Left ventricle myocardium inferior (tissue), 1 donor: ENCODE data around the gene ODAD4. TPM values are rescaled to one million over a fixed set of nuclear protein-coding genes. Genes with fewer than 3 reads are reported as not detected.

Experiments used
- DNase-seq: peaks from one replicate; pipeline ENCODE4 v3.0.0-alpha.2; 2020
- H3K27ac ChIP-seq: fragments of 200-600 bp; replicated peaks from 2 replicates; pipeline ENCODE4 v1.8.0; 2021
- H3K27me3 ChIP-seq: fragments of 200-600 bp; 2 replicates; pipeline ENCODE4 v1.8.0; 2021; ENCODE audit warnings: low read depth
- H3K36me3 ChIP-seq: fragments of 200-600 bp; 2 replicates; pipeline ENCODE4 v1.8.0; 2021
- H3K4me1 ChIP-seq: fragments of 200-600 bp; 2 replicates; pipeline ENCODE4 v1.8.0; 2021
- H3K4me3 ChIP-seq: fragments of 200-600 bp; 2 replicates; pipeline ENCODE4 v1.8.0; 2021; ENCODE audit warnings: mild to moderate bottlenecking, moderate library complexity
- H3K9me3 ChIP-seq: fragments of 200-600 bp; replicated peaks from 2 replicates; pipeline ENCODE4 v1.8.0; 2021
- intact Hi-C: fragments of 100-400 bp; cut with micrococcal nuclease; formaldehyde crosslinking; loops from one replicate; pipeline ENCODE4 v1.11.0; 2022
- total RNA-seq: library from RNA; stranded (reverse); fragmentation: NEBNext Ultra II Directional; extraction: Animal tissue kit (Norgen Biotek cat#: 25700); gene quantifications from one replicate; pipeline ENCODE4 v1.2.1, GENCODE V29; 2021
- TF ChIP-seq, protein P1 (sequence below): fragments of 200-600 bp; IDR thresholded peaks from 2 replicates; pipeline ENCODE4 v1.8.0; 2021; ENCODE audit warnings: antibody characterized with exemption, mild to moderate bottlenecking, borderline replicate concordance
- donor health status: DM: no; HTN: yes; CAD: no; lungs with severe emphysema.

ODAD4 gene
- total RNA-seq, 1 donor from 2014 or later: 1.3 TPM

DNA sequence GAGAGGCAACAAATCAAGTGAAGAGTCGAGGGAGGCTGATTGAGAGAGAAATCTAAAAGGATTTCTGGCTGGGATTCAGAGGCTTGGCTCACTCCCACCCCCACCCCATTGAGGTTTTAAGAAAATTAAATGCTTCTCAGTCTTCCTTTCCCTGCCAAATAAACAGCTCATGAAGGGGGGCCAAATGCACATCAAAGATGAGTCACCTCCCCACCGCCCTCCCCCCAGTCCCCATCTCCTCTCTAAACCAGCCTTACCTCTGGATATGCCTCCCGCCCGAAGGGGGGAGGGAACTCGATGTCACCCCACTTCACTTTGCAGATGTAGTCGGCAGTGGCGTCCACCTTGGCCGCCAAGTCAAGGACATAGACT is 23.2 kb upstream of the ODAD4 start:
- no peak for DNase-seq
- no peaks in the 10 kb centered on the region for H3K27me3 ChIP-seq
- peaks cover 93% of the 10 kb centered on the region for H3K36me3 ChIP-seq
- no peak overlapping the region for H3K4me3 ChIP-seq
- intact Hi-C loops: no loop called here
- no peak overlapping the region for H3K27ac ChIP-seq
- H3K4me1 ChIP-seq: no peaks in the 10 kb centered on the region
- no peaks in the 10 kb centered on the region for H3K9me3 ChIP-seq
- TF ChIP-seq, protein P1, sequence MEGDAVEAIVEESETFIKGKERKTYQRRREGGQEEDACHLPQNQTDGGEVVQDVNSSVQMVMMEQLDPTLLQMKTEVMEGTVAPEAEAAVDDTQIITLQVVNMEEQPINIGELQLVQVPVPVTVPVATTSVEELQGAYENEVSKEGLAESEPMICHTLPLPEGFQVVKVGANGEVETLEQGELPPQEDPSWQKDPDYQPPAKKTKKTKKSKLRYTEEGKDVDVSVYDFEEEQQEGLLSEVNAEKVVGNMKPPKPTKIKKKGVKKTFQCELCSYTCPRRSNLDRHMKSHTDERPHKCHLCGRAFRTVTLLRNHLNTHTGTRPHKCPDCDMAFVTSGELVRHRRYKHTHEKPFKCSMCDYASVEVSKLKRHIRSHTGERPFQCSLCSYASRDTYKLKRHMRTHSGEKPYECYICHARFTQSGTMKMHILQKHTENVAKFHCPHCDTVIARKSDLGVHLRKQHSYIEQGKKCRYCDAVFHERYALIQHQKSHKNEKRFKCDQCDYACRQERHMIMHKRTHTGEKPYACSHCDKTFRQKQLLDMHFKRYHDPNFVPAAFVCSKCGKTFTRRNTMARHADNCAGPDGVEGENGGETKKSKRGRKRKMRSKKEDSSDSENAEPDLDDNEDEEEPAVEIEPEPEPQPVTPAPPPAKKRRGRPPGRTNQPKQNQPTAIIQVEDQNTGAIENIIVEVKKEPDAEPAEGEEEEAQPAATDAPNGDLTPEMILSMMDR: no peak

DNA sequence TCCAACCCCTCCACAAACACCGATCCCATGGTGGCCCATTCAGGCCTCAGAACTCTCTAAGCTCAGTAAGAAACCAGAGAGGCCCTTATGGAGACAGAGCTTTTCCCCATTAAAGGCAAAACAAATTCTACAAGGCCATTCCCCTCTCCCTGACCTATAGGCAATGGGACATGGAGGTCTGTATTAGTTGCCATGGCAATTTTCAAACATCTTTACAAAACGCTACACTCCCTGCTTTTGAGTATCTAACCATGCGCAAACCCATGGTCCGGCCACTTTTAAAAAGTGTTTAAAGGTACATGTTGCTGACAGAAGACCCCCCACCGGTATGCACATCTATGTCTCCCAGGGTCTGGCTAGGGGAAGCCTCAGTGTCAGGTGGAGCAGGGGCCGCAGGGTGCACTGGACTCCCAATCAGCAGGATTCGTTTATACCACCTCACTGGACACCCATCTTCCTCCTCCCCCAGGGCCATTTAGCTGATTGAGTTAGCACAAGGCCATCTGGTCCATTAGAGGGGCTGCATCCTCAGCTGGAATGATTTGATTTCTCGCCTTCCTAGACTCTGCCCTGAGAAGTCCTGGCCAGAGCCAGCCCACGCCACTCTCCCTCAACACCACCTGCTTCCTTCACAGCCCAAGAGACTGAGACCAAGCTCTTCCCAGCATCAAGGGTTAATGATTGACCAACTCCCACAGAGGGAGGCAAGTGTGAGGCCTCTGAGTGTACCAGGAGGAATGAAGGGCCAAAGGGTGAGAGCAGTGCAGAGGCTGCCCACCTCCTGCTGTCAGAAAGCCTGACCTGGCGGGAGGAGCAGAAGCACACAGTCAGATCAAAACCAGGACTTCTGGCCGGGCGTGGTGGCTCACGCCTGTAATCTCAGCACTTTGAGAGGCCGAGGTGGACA is 22.5 kb upstream of the ODAD4 start:
- TF ChIP-seq, protein P1: no peak
- H3K27ac ChIP-seq: no peak overlapping the region
- no peaks in the 10 kb centered on the region for H3K4me1 ChIP-seq
- H3K9me3 ChIP-seq: no peaks in the 10 kb centered on the region
- no peak for DNase-seq
- H3K27me3 ChIP-seq: no peaks in the 10 kb centered on the region
- intact Hi-C loops: no loop called here
- H3K4me3 ChIP-seq: no peak overlapping the region
- peaks cover 93% of the 10 kb centered on the region for H3K36me3 ChIP-seq

DNA sequence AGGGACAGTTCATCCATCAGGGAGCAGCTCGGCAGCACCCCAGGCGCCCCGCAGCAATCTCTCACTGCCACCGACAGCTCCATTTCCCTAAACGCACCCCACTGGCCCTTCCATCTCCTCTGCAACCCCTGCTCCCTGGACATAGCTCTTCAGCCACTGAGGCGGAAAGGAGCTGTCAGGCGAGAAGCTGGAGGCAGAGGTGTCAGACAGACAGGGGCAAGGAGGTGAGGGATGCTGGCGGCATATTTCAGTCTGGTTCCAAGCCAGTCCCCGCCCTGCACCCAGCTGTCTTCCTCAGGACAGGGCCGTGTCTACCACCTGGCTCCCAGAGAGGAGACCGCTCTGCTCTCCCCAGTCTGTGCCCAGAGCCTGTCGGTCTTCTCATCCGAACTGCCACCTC is 21.3 kb upstream of the ODAD4 start:
- DNase-seq: no peak
- H3K9me3 ChIP-seq: no peaks in the 10 kb centered on the region
- intact Hi-C loops: no loop called here
- no peak overlapping the region for H3K27ac ChIP-seq
- H3K36me3 ChIP-seq: peaks cover 92% of the 10 kb centered on the region
- no peaks in the 10 kb centered on the region for H3K27me3 ChIP-seq
- H3K4me1 ChIP-seq: peaks cover 7% of the 10 kb centered on the region
- no peak overlapping the region for H3K4me3 ChIP-seq
- TF ChIP-seq, protein P1: no peak

DNA sequence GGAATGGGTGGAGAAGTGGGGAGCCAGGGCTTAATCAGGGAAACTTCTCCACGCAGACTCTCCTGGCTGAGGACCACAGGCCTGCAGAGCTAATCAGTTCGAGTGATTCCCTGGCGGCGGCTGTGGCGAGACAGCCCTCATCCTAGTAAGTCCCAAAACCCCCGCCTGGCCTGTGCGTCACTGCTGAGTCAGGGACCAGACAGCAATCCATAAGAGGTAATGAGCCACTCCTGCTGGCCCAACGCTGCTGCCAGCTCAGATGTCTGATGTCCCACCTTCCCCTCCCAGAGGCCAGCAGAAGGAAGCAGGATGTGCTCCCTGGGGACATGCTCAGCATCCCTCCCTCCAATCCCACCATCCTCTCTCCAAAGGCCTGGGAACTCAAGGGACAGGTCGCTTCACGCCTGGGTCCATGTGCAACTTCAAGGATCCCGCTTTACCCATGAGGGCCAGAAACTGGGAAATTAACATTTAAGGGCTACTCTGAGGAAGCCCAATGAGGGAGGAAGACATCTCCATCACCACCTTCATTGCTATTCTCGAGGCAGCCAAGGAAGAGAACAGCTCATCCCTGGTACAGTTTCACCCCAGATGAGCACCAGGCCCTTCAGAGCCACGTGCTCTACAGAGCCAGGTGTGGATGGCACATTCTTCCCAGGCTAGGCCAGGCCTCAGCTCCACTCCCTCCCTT is 19.6 kb upstream of the ODAD4 start:
- no peak overlapping the region for H3K4me3 ChIP-seq
- intact Hi-C loops: no loop called here
- no peak for DNase-seq
- no peaks in the 10 kb centered on the region for H3K9me3 ChIP-seq
- H3K27ac ChIP-seq: no peak overlapping the region
- TF ChIP-seq, protein P1: no peak
- no peaks in the 10 kb centered on the region for H3K27me3 ChIP-seq
- peaks cover 77% of the 10 kb centered on the region for H3K36me3 ChIP-seq
- peaks cover 22% of the 10 kb centered on the region for H3K4me1 ChIP-seq

DNA sequence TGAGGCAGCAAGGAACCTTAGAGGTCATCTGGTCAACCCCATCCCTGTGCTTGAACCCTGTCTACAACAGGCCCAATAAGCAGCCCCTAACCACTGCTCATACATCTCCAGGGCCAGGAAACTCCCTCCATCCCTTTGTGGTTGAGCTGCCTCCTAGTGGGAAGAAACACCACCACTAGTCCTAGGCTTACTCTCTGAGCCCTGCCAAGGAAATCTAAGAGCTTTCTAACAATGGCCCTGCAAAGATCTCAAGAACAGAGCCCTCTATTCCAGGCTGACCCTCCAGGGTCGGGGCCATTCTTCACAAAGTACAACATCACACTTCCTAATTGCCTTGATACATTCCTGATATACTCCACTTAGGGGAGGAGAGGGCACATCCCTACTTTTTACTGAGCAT is 17.5 kb upstream of the ODAD4 start:
- H3K4me3 ChIP-seq: no peak overlapping the region
- H3K27ac ChIP-seq: no peak overlapping the region
- TF ChIP-seq, protein P1: no peak
- DNase-seq: no peak
- intact Hi-C loops: no loop called here
- H3K27me3 ChIP-seq: no peaks in the 10 kb centered on the region
- peaks cover 41% of the 10 kb centered on the region for H3K4me1 ChIP-seq
- peaks cover 59% of the 10 kb centered on the region for H3K36me3 ChIP-seq
- no peaks in the 10 kb centered on the region for H3K9me3 ChIP-seq
